Measurements from ENCODE around the gene KCNQ1.
A peak's percentile ranks its signal among the peaks of the same experiment; 100 is the strongest.

The KCNQ1 gene

GRCh38 chr11:2739531-2740274 lies 294.9 kb downstream of the KCNQ1 start:
- FAIRE-seq: no peak

GRCh38 chr11:2740275-2740940 lies 295.6 kb downstream of the KCNQ1 start:
- FAIRE-seq (no peak), DNase-seq (ENCODE audit: insufficient read length, low spot score) (no peak)

More at GRCh38 chr11:2739531-2740274, 294.9 kb downstream of the KCNQ1 start:
- no peak for DNase-seq (ENCODE audit: insufficient read length, low spot score)

GRCh38 chr11:2741006-2741376 lies 296.2 kb downstream of the KCNQ1 start:
- DNase-seq (ENCODE audit: insufficient read length, low spot score) (no peak), FAIRE-seq (no peak)

GRCh38 chr11:2741377-2742131 lies 296.7 kb downstream of the KCNQ1 start:
- DNase-seq (ENCODE audit: insufficient read length, low spot score) (peak; percentile 56), FAIRE-seq (peak; percentile 31)

GRCh38 chr11:2742201-2742600 lies 297.4 kb downstream of the KCNQ1 start:
- FAIRE-seq: no peak

GRCh38 chr11:2742611-2743426 lies 298.0 kb downstream of the KCNQ1 start:
- no peak for DNase-seq (ENCODE audit: insufficient read length, low spot score)
- FAIRE-seq: no peak

More at GRCh38 chr11:2742201-2742600, 297.4 kb downstream of the KCNQ1 start:
- DNase-seq (ENCODE audit: insufficient read length, low spot score): no peak

GRCh38 chr11:2743427-2744110 lies 298.8 kb downstream of the KCNQ1 start:
- no peak for DNase-seq (ENCODE audit: insufficient read length, low spot score)
- FAIRE-seq: no peak

GRCh38 chr11:2744166-2744565 lies 299.4 kb downstream of the KCNQ1 start:
- FAIRE-seq (no peak), DNase-seq (ENCODE audit: insufficient read length, low spot score) (no peak)

- FAIRE-seq: no peak
- no peak for DNase-seq (ENCODE audit: insufficient read length, low spot score)
These were observed 300.7 kb downstream of the KCNQ1 start for GRCh38 chr11:2745511-2745910.

- DNase-seq (ENCODE audit: insufficient read length, low spot score) (no peak), FAIRE-seq (no peak)
These were observed 301.8 kb downstream of the KCNQ1 start for GRCh38 chr11:2746401-2747247.

- no peak for DNase-seq (ENCODE audit: insufficient read length, low spot score)
- no peak for FAIRE-seq
These were observed 302.6 kb downstream of the KCNQ1 start for GRCh38 chr11:2747248-2748027.

- DNase-seq (ENCODE audit: insufficient read length, low spot score) (no peak), FAIRE-seq (no peak)
These were observed 303.4 kb downstream of the KCNQ1 start for GRCh38 chr11:2748061-2748813.

- FAIRE-seq (no peak), DNase-seq (ENCODE audit: insufficient read length, low spot score) (no peak)
These were observed 304.2 kb downstream of the KCNQ1 start for GRCh38 chr11:2748814-2749554.

GRCh38 chr11:2750101-2750681 lies 305.4 kb downstream of the KCNQ1 start:
- no peak for FAIRE-seq

GRCh38 chr11:2750682-2751522 lies 306.1 kb downstream of the KCNQ1 start:
- no peak for FAIRE-seq
- DNase-seq (ENCODE audit: insufficient read length, low spot score): no peak

More at GRCh38 chr11:2750101-2750681, 305.4 kb downstream of the KCNQ1 start:
- DNase-seq (ENCODE audit: insufficient read length, low spot score): no peak

Measured in HTR-8/SVneo (cell line).